Bronchus fibroblast of lung (primary cell): ENCODE results near the gene JMJD6. TPM values are rescaled to one million over a fixed set of nuclear protein-coding genes. Genes with fewer than 3 reads are reported as not detected.

Experiments used
- total RNA-seq: library from RNA; depleted of rRNA; stranded (reverse); fragments of >200 nt; gene quantifications from 2 replicates; pipeline ENCODE4 v1.2.3, GENCODE V29; 2015

JMJD6 gene
- 18.8 and 23.3 TPM in 2 replicates for total RNA-seq

GRCh38 chr17:76726231-76726775, at the start of gene JMJD6:
Gene JMJD6 (minus strand): TSS chr17:76726606. CDS start chr17:76726475, 131 bp downstream.

DNA sequence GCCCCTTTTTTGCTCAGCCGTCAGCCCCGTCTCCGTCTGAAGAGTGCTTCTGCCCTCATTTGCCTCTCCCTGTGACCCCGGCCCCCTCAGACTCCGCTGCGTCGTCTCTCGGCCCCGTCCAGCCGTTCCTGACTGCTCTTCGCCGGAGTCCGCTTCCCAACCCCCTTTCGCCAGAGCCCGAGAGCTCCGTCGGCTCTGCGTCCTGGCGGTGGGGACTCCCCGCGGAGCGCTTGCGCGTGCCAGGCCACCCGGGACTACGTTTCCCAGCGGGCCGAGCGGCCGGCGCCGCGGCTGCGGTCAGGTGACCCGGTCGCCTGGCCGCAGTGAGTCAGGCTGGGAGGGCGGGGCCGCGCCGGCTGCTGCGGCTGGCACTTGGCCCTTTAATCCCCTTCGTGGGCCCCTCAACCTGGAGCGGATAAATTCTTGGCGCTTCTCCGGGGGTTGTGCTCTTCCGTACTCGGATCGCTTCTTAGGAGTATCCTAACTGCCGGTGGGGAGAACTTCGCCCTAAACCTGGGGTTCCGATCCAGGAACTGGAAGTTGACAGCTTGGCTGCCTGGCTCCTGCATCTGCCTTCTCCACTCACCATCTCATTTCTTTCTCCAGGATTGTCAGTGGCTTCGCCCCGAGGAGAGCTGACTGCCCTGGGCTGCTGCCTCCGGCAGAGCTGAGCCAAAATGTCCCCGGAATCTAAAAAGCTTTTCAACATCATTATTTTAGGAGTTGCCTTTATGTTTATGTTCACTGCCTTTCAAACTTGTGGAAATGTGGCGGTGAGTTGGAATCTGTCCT, 11.5 kb upstream of the JMJD6 start, which contains the start of gene MFSD11:
MFSD11 (plus strand) TSS at position 444 of the 792 bp plus-strand sequence; CDS start at position 678, 234 bp downstream.

DNA sequence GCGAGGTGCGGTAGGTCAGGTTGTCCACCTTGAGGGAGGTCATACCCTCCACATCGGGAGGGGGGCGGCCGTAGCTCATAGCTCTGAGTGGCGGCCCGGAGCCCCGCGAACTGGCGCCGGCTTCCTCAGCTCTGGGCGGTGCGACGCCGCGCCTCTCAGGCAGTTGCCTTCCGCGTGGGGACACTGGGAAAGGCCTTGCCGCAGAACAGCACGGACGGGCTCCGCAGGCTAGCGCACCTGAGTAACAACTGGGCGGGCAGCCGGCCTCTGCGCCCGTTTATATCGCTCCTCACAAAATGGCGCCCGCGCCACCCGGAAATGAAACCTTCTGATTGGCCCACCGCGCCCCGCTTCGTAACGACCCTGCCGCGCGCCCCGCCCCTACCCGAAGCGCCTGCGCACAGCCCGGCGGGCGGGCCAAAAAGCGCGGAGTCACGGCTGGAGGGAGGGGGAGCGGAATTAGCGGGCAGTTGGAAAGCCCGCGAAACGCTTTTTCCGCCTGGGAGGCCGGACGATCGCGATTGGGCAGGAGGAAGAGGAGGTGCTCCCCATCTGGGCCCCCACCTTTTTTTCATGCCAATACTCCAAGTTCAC, 10.8 kb upstream of the JMJD6 start, which contains the start of gene SRSF2:
SRSF2 (minus strand) TSS at position 250 of the 594 bp plus-strand sequence; CDS start at position 79, 171 bp downstream.

DNA sequence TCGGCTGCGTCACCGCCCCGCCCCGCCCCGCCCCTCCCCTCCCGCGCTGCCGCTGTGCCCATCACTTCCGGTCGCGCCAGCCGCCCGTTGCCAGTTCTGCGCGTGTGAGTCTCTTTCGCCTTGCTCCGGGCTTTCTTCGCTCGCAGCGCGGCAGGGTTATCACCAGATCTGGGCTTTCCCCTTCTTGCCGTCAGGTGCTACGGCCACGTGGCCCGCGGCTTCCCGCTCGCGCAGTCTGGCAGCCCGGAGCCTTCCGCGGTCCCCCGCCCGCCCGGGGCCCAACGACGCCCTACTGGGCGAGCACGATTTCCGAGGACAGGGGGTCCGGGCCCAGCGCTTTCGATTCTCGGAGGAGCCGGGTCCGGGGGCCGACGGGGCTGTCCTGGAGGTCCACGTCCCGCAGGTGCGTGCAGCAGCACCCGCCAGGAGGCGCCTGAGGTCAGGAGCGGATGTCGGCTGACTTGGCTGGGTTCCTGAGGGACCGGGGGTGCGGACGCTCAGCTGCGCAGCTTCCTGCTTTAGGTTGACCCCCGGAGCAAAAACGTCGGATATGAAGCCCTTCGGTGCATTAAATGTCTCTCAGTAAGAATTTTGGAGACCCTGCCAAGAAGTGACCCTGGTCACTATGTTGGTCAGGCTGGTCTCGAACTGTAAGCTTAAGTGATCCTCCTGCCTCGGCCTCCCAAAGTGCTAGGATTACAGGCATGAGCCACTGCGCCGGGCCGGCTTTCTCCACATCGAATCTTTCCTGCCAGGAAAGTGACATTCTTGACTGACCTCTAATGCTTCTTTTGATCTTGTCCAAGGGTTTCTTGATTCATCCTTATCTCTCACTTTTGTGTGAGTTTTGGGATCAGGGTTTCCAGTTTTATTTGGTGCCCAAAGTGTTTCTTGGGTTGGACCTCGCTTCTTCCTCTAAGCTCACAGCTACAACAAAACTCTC, 641 bp upstream of the JMJD6 start, which contains the start of gene METTL23:
METTL23 (plus strand) TSS at position 64 of the 943 bp plus-strand sequence. CDS start 2,872 bp downstream, outside the sequence.

DNA sequence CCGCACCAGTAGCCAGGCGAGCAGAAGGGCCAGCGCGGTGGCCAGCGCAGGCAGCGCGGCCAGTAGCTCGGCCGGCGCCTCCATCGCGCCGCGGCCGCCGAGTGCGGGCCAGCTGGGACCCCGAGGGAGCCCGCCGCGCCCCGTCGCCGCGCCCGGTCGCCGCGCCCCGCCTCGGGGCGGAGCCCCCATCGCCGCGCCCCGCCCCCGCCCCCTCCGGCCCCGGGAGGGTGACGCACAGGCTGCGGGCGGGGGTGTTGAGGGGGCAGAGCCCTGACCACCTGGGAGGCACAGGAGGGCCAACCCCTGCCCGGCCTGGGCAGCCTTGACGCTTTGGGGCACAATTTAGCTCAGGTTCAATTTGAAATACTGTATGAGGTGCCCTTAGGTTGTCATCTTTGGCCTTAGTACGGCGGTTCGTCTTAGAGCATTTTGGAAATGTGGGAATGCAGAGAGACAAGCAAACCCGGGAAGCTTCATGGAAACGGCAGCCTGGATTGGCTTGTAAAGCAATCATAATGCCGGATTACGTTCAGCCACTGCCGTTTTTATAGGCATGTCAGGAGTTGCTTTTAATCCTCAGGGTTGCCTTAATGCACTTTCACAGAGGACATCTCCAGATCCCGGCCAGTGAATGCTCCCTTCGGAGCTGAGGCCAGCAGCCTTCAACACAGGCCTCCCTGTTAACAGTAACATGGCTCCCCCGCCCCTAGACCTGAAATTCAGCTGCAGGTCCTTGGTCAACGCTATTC, 15.4 kb downstream of the JMJD6 start, which contains the start of gene MXRA7:
MXRA7 (minus strand) TSS at position 103 of the 749 bp plus-strand sequence; CDS start at position 84, 19 bp downstream.

Other genes starting within 250 kb of the JMJD6 start
- gene RHBDF2, start 225.2 kb downstream of the JMJD6 start, total RNA-seq, result 12.1 and 12.8 TPM in 2 replicates
- gene CYGB, start 188.9 kb downstream of the JMJD6 start, total RNA-seq, result 15.8 and 16.1 TPM in 2 replicates
- gene PRCD, start 186.6 kb downstream of the JMJD6 start, total RNA-seq, result 1.2 and 2.2 TPM in 2 replicates
- gene ST6GALNAC2, start 140.7 kb downstream of the JMJD6 start, total RNA-seq, result 0.67 and 1.8 TPM in 2 replicates
- gene ST6GALNAC1, start 82.8 kb downstream of the JMJD6 start, total RNA-seq, result not detected in 2 replicates
- 111 and 131 TPM in 2 replicates for gene MXRA7, start 15.6 kb downstream of the JMJD6 start, total RNA-seq
- 35.0 and 35.7 TPM in 2 replicates for gene METTL23, start 233 bp upstream of the JMJD6 start, total RNA-seq
- gene SRSF2, start 10.7 kb upstream of the JMJD6 start, total RNA-seq, result 284 and 285 TPM in 2 replicates
- 13.1 and 17.8 TPM in 2 replicates for gene MFSD11, start 11.5 kb upstream of the JMJD6 start, total RNA-seq
- 0.50 and 1.2 TPM in 2 replicates for gene MGAT5B, start 141.8 kb upstream of the JMJD6 start, total RNA-seq